NCI-H526 (cell line): ENCODE measurements around the gene TNFRSF21.
"Not testable (repeated sequence)": the region's sequence is repeated elsewhere in the genome, so short reads cannot be mapped to it uniquely, and the experiment has no call there.

Source experiments
- DNase-seq, 2 experiments: peaks; one replicate each; lab custom pipeline; 2025; lab: John Stamatoyannopoulos, UW

TNFRSF21 gene

GRCh38 chr6:47252633-47253032 lies 57.1 kb downstream of the TNFRSF21 start:
- no peak for DNase-seq

GRCh38 chr6:47251396-47251795 lies 58.3 kb downstream of the TNFRSF21 start:
- DNase-seq: no peak

DNA sequence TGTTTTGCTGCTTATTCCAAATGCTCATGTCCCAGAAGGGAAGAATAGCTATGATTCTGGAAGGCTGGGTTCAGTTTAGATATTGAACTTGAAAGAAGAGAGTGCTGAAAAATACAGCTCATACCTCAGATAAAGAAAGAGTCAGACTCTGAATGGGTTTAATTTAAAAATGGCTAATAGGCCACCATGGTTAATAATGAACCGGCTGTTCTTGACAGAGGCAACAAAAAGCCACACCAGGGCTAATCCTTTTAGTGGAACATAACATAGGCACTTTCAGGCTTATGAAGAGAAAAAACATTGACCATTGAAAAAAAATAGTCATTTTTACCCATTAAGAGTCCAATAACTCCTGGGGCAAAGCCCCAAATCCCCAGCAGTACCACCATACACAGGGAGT lies 59.4 kb downstream of the TNFRSF21 start:
- no peak for DNase-seq

DNA sequence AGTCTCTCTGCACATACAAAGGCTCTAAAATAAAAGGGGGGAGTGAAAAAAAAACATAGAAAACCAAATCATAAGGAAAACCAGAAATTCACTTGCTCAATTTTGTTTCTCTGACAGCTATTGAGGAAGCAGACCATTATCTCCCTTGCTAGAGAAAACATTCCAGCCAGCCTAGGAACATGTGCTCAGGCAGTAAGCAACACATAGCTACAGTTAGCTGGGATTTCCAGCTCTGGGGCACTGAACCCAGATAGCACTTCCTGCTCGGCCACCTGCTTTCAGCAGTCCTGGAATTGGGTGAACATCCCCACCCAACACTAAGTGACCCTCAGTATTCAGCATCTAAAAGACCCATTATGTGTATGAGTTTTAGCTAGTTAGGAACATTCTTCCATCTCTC lies 61.3 kb downstream of the TNFRSF21 start:
- peak in 1 of 2 experiments; percentile 5 for DNase-seq

- DNase-seq: peak; percentile 69 to 71
These were observed 62.4 kb downstream of the TNFRSF21 start for GRCh38 chr6:47247227-47247797.

DNA sequence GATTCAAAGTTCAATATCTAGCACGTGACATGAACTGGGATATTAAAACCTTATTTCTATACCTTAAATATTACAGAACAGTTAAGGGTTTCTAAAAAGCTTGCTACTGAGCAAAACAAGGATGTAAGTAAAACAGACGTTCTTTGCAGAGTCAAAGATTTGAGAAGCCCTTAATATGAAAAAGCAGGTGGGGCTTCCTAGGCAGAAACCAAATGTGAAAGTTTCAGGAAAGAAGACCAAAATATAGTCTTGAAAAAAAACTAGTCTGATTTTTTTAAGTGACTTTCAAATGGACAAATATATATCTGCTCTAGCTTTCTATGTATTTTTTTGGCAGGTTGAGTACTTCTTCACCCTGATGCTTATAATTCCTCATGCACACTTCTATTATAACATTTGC lies 63.2 kb downstream of the TNFRSF21 start:
- no peak for DNase-seq

DNA sequence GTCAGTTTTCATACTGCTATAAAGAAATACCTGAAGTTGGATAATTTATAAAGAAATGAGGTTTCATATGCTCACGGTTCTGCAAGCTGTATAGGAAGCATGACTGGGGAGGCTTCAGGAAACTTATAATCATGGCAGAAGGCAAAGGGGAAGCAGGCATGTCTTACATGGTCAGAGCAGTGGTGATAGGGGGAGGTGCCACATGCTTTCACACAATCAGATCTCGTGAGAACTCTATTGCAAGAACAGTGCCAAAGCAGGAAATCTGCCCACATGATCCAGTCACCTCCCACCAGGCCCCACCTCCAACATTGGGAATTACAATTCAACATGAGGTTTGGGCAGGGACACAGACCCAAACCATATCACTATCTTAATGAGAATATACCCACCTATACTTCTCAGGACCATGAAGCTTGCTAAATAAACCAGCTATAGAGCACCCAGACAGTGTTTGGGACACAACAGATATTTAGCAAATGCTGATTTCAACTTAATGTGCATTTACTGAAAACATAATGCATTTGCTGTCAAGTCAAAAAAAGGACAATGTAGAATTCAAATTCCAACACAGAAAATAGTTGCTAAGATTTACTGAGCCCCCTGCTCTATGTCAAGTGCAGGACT lies 63.8 kb downstream of the TNFRSF21 start:
- no peak for DNase-seq

DNA sequence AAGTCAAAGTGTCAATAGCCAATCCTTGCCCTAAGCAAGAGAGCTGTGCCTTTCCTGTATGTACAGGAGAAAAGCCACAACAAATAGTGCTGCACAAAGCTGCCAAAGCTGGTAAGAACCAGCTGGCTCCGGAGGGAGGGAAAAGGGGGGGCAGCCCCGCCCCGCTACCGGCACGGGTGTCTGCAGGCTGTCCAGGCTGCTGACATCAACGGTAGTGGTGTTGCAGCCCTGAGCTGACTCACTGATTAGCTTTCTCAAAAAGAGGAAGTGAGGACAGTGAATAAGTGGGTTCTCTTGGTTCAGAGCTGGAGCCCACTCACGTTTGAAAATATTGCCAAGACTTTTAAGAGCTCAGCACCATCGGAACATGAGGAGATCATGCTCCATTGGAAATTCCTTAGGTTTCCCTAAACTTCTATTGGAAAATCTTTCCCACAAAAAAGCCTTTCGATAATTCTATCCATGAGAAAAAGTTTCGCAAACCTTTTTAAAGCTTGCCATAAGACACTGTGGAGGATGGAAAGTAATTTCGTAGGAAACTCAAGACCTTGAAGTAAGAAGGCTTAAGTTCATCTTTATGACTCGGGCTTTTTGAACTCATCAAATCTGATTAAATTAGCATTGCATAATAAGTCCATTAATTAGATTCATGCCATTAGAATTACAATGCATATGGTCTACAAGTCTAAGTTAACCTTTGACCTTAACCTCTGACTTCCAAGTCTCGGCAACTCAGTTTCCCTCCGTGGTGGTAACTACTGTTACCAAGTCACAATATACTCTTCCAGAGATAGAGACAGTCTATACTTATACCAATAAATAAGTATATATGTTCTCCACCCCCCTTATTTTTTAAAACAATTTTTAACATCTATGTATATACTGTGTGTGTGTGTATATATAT lies 67.0 kb downstream of the TNFRSF21 start:
- DNase-seq: peak; percentile 44 to 55

DNA sequence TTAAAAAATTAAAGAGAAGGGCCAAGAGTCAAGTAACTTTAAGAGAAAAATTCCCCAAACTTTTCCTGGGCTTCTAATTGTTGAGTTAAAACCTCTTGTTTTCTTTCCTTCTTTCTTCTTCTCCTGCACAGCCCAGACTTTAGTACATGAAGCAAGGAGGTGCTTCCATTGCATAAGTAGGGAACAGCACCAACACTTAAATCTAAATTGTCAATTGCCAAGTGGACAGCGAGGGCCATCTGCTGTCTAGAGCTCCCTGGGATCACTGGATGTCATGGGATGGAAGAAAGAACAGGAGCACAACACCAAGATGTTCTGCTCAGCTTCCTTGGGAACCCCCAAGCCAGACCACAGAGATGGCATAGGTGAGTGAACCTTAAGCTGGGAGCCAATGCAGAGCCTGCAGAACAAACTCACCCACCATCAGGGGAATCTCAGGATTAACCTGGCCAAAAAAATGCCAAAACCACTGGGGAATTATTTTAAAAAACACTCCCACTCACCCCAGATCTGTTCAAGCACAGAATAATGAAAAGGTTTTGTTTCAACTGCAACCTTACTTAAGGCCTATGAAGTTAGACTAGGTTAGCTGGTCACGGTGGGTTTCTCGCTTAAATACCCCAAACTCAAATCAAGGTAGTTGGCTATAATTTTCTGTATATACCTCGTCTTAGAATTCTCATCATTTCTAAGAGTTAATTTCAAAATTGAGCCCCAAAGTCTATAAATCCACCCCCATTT lies 67.8 kb downstream of the TNFRSF21 start:
- no peak for DNase-seq

DNA sequence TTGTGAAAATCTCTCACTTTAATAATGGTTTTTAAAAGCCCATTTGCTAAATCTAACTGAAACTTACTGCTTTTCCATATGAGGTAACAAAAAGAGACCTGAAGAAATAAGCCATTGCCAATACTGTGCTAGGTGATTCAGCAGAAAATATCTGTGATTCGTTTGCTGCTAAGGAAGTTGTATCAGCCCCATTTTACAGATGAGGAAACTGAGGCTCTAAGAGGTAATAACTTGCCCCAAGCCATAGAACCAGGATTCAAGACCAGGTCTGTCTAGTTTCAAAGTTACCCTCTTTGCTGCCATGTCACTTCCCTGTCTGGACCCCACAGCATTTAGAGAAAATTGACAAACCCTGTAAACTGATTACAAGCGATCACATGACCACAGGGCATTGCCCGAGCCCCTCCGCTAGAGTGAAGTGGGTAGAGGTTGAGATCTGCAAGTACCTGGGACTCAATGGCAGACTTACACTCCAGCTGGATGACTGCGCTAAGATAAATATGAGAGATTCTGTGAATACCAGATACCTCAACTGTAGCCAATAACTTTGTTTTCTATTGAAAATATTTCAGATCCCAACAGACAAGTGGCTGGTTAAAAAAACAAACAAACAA lies 69.3 kb downstream of the TNFRSF21 start:
- DNase-seq: no peak

DNA sequence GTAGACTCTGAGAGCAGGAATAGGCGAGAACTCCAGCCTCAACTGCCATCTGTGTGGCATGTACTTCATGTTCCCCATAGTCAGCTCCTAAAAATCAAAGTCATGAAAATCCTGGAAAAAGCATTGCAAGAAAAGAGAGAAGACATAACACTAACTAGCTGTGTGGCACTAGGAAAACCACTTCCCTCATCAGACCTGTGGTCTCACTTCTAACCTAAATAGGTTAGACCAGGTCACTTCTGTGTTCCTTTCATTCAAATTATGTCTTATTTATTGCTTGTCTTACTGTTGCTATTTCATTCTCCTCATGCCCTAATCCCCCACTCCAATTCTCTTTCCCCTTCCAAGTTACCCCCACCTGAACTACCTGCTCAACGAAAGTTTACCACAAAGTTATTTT lies 70.2 kb downstream of the TNFRSF21 start:
- DNase-seq: no peak

DNA sequence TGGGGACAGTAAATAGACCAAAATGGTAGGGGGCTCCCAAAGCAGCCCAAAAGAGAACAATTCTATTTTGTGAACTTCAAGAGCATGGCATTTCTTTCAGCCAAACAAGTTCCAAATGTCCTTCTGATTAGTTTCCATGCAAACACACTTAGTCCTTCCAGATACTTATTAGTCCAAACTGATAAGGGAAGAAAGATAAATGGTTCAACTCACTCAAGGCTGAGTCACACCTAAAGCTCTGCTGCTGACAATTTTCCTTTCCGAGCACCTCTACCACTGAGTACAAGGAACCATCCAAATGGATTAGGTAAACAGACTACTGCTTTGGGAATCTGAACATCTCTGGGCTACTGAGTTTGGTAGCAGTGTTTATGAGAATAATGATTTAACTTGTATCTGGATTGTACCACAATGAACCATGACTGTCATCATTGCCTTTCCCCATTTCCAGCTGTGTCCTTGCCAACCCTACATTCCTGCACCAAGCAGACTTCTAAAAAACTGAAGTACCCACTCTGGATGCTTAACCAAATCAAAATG lies 71.2 kb downstream of the TNFRSF21 start:
- no peak for DNase-seq

DNA sequence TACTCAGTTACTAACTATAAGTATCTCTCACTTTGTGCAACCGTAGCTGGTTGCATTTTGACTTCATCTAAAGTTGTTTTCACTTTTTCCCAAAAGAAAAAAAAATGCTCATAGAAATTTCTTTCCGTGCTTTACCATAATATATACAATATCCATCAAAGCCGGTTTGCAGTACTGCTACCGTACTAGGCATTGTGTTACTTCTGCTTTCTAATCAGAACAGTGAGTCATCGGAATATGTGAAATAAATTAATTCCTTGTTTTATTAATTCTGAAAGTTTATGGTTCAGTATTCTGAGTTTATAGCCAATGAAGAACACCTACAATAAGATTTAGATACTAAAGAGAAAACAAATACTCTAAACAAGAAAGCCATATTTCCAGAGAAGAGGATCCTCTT lies 72.5 kb downstream of the TNFRSF21 start:
- no peak for DNase-seq

DNA sequence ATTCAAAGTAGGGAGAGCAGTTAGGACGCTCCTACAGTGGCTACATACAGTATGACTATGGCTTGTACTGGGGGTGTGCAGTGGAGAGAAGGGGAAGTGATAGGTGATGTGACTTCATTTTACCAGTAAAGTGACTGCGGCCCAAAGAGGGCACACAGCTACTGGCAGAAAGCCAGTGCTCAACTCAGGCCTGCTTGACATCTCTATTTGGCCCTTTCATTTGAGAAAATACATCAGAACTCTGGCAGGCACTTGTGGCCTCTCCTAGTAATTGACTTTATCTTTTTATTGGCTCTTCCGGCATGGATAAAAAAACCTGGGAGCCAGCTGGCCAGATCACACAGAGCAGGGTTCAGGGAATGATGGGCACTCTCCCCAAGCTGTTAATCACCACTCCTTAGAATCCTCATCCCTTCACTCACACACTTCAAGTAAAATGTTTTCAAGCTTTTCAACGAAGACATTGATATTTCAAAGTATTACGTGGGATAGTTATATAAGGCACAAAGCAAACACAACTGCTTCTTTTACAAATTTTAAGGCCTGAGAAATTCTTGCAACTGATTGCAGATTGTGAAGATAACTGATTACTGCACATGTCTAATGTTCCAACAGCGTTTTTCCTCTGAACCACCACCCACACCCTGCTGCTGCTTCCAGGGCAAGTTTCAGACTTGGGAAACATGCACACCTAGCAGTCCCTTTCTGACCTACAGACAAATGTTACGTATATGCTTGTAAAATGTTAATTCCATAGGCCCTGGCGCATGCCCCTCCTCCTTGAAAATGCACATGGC lies 73.5 kb downstream of the TNFRSF21 start:
- DNase-seq: no peak

- DNase-seq: no peak
These were observed 74.3 kb downstream of the TNFRSF21 start for GRCh38 chr6:47235421-47235820.

- no peak for DNase-seq
These were observed 75.3 kb downstream of the TNFRSF21 start for GRCh38 chr6:47234266-47234933.

- no peak for DNase-seq
These were observed 78.6 kb downstream of the TNFRSF21 start for GRCh38 chr6:47231151-47231550.

DNA sequence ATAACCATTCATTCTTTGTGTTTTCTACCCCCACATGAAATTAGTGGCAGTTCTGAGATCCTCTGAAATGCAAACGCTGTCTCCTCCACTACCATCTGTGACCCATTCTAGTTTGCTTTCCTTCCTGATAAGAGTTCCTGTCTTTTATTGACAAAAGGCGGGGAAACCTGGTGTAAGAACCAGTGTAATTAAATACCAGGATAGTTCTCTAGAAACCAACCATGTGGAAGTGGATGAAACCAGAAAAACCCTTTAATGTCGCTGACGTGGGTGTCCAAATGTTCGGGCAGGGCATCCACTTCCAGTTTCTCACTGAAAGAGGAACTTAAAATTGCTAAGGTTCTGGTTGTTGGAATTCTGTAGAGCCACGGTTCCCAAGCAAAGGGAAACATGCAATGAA lies 79.1 kb downstream of the TNFRSF21 start:
- no peak for DNase-seq

GRCh38 chr6:47229255-47229654 lies 80.5 kb downstream of the TNFRSF21 start:
- DNase-seq: no peak

DNA sequence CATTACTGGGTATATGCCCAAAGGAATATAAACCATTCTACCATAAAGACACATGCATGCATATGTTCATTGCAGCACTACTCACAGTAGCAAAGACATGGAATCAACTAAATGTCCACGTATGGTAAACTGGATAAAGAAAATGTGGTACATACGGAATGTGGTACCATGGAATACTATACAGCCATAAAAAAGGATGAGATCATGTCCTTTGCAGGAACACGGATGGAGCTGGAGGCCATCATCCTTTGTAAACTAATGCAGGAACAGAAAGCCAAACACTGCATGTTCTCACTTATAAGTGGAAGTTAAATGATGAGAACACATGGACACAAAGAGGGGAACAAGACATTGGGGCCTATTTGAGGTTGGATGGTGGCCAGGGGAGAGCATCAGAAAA lies 81.6 kb downstream of the TNFRSF21 start:
- not testable (repeated sequence) for DNase-seq
